B cell (primary cell): Measurements from ENCODE around the gene GMEB2.
"Not testable (repeated sequence)": the region's sequence is repeated elsewhere in the genome, so short reads cannot be mapped to it uniquely, and the experiment has no call there.

ENCODE experiments used
- EZH2 ChIP-seq: IDR thresholded peaks from 2 replicates; pipeline ENCODE4 v1.6.1; 2012; ENCODE audit warnings: borderline replicate concordance, low read depth, mild to moderate bottlenecking, moderate library complexity, low read length; ENCODE audit not compliant: insufficient read depth, poor library complexity, severe bottlenecking
- TF ChIP-seq, protein P1 (sequence below): fragments of 200-600 bp; IDR thresholded peaks from one replicate; pipeline ENCODE4 v1.8.0; 2022; ENCODE audit warnings: antibody characterized with exemption, mild to moderate bottlenecking

DNA sequence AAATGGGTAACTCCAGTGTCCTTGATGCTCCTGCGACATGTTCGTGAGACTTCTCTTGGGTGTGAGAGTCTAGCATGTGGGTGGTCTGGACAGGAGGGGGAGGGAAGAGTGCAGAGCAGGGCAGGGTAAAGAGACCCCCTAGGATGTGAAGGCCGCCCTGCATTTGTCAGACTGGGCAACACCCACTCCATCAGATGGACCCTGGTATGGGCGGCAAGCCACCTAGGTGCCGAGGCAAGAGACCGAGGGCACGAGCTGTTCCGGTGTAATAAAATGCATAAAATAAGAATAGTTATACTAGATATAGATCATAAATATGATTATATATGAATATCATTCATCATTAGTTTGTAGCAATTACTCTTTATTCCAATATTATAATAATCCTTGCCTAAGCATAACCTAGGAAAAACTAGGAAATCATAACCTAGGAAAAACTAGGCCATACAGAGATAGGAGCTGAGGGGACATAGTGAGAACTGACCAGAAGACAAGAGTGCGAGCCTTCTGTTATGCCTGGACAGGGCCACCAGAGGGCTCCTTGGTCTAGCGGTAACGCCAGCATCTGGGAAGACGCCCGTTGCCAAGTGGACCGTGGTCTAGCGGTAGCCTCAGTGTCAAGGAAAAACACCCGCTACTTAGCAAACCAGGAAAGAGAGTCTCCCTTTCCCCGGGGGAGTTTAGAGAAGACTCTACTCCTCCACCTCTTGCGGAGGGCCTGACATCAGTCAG lies 12.9 kb downstream of the GMEB2 start:
- TF ChIP-seq, protein P1, sequence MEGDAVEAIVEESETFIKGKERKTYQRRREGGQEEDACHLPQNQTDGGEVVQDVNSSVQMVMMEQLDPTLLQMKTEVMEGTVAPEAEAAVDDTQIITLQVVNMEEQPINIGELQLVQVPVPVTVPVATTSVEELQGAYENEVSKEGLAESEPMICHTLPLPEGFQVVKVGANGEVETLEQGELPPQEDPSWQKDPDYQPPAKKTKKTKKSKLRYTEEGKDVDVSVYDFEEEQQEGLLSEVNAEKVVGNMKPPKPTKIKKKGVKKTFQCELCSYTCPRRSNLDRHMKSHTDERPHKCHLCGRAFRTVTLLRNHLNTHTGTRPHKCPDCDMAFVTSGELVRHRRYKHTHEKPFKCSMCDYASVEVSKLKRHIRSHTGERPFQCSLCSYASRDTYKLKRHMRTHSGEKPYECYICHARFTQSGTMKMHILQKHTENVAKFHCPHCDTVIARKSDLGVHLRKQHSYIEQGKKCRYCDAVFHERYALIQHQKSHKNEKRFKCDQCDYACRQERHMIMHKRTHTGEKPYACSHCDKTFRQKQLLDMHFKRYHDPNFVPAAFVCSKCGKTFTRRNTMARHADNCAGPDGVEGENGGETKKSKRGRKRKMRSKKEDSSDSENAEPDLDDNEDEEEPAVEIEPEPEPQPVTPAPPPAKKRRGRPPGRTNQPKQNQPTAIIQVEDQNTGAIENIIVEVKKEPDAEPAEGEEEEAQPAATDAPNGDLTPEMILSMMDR: peak; percentile 39
- not testable (repeated sequence) for TF ChIP-seq EZH2
